GM19099 (cell line): Measurements from ENCODE around the gene IFI6.

Experiments used
- POLR2A ChIP-seq: IDR thresholded peaks from 3 replicates; pipeline ENCODE4 v1.6.1; 2011; ENCODE audit warnings: low read depth; ENCODE audit not compliant: insufficient read length; ENCODE audit errors: extremely low read depth

IFI6 gene

DNA sequence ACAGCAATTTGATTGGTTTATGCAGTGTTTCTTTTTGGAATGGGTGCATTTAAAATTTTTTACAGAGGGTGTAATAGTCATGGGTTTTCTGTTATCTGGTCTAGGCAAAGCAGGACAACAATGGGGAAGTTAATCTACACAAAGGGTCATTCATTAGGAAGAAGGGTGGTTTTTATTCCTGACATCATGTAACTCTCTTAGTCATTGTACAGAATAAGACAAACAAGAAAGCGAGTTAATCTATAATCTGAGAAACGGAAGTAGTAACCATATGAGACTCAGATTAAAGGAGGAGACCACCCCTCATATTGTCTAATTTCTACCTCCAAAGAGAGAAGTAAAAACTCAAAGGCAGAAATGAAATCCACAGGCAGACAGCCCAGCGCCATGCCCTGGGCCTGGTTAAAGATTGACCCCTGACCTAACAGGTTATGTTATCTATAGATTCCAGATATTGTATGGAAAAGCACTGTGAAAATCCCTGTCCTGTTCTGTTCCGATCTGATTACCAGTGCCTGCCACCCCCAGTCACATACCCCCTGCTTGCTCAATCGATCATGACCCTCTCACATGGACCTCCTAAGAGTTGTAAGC lies 10.5 kb upstream of the IFI6 start:
- no peak for TF ChIP-seq POLR2A

DNA sequence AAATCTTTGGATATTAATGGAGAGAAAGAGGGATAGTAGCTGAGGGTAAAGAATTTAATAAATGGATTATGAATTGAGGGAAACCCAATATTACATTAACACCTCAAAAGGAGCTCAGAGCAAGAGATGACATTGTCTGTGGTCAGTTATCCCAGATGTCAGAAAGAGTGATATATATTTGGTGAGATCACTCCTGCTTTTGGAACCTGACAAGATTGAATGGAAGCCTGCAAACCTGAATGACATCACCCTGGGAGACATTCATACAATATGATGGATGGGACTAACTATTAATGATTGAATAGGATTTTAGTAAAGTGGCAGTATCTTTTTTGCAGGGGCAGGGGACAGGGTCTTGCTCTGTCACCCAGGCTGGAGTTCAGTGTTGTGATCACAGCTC lies 6.8 kb upstream of the IFI6 start:
- TF ChIP-seq POLR2A, result no peak

DNA sequence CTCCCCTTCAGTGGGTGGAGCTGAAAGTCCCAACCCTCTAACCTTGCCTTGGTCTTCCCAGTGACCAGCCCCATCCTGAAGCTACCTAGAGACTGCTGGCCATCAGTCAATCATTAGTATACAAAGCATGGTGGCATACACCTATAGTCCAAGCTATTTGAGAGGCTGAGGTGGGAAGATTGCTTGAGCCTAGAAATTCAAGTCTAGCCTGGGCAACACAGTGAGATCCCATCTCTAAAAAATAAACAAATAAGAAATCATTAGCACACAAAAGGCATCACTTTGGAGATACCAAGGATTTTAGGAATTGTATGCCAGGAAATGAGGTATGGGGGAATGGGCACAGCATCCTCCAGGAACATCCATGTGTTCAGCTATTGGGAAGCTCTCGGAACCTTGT lies 4.4 kb upstream of the IFI6 start:
- no peak for TF ChIP-seq POLR2A

DNA sequence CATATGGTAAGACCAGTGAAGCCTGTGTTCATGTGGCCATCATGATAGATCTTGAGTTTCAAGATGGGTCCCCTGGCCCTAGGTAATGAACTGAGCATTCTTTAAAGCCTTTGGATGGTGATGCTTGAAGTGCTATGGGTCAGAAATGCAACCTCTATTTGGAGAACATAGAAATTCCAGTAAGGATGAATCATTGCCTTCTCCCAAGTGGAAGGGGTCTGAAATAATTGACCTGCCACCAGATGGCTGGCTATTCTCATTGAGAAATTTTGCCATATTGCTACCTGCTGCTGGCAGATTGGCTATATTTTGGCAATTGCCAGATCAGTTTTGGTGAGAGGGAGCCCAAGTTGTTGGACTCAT lies 739 bp upstream of the IFI6 start:
- TF ChIP-seq POLR2A, result no peak

DNA sequence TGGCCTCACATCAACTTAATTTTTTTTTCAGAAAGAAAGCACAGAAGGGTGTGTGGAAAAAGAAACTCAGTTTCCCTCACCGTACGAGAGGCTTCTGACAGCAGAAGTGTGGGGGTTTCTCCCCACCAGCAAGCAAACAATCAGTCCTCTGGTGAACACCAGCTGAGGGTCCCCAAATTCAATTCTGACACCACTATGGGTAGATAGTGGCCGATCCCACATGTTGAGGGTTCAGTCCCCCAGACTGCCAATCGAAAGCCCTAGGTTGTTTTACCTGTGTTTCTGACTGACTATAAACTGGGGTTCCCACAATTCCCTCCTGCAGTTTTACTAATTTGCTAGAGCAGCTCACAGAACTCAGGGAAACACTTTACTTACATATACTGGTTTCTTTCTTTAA lies 2.1 kb downstream of the IFI6 start:
- TF ChIP-seq POLR2A, result no peak

DNA sequence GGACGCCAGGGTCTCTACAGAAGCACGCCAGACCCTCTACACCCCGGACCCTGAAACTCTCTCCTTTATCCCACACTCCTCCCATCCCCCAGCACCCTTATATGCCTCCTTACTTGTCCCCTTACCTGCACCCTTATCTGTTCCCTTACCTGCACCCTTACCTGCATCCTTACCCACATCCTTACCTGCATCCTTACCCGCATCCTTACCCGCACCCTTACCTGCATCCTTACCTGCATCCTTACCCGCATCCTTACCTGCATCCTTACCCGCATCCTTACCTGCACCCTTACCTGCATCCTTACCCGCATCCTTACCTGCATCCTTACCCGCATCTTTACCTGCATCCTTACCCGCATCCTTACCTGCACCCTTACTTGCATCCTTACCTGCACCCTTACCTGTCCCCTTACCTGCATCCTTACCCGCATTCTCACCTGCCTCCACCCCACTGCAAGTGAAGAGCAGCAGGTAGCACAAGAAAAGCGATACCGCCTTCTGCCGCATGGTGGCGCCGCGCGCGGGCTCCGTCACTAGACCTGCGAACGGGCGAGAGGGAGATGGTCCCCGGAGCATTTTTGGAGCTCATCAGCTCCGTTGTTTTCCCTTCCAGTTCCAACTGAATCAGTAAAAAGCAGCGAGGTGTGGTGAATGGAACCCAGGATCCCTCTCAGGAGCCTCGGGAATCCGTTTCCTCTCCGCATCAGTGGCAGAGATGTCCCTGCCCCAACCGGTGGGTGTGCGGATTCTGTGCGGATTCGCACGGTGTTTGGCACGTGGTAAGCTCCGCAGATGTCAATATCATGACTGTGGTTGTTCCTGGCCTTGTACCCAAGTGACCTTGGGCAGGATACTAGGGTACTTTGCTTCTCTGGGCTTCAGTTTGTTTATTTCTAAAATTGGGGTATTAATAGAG lies 2.9 kb downstream of the IFI6 start:
- peak; percentile 7 for TF ChIP-seq POLR2A

DNA sequence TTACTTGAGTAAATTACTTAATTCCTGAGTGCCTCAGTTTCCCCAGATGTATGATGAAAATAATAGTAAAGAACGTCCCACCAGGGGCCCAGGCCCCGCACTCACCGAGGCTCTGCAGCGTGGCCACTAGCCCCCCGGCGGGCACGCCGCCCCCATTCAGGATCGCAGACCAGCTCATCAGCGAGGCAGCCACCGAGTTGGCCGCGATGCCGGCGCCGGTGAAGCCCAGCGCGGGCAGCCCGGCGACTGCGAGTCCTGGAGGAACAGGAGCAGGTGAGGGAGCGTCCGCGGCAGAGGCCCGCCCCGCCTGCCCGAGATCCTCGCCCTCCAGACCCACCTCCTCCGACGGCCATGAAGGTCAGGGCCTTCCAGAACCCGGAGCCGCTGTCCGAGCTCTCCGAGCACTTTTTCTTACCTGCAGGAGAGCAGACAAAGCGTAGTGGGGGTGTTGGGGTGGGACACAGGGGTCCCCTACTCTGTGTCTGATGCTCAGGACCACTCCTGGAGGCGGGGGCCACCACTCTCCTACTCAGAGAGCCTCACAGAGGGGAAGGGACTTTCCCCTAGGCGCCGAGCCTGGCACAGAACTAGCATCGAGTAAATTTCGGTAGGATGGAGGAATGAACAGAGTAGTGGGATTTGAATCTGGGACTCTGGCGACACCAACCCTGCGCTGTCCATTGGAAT lies 3.7 kb downstream of the IFI6 start:
- peak; percentile 36 for TF ChIP-seq POLR2A

DNA sequence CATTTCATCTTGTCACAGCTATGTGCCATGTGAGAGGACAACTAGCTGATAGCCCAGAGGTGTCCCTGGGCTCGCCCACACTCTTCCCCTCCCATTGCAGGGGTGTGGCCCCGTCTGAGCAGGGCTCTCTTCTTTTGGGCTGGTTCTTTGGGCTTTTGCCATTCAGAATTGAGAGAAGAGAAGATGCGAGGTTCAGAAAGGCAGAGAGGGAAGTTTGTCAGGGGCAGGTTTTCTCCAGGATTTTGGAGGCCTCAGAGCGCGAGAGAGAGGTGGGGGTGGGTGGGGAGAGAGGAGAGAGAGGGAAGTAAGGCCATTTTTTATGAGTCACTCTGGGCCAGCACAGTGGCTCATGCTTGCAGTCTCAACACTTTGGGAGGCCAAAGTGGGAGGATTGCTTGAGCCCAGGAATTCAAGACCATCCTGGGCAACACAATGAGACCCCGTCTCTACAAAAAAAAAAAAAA lies 5.2 kb downstream of the IFI6 start:
- no peak for TF ChIP-seq POLR2A

DNA sequence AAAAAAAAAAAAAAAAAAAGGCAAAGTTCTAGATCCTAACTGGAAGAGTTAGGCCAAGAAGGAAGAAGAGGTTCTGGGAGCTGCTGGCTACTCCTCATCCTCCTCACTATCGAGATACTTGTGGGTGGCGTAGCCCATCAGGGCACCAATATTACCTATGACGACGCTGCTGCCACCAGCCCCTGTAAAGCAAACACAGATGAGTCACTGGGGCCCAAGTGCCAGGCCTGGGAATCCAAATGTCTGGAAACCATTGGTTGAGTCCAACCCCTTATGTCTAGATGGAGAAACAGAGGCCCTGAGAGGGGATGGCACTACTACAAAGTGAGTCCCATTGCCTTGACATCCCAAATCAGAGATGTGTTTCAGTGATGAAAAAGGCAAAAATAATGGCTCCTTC lies 5.7 kb downstream of the IFI6 start:
- TF ChIP-seq POLR2A, result no peak

DNA sequence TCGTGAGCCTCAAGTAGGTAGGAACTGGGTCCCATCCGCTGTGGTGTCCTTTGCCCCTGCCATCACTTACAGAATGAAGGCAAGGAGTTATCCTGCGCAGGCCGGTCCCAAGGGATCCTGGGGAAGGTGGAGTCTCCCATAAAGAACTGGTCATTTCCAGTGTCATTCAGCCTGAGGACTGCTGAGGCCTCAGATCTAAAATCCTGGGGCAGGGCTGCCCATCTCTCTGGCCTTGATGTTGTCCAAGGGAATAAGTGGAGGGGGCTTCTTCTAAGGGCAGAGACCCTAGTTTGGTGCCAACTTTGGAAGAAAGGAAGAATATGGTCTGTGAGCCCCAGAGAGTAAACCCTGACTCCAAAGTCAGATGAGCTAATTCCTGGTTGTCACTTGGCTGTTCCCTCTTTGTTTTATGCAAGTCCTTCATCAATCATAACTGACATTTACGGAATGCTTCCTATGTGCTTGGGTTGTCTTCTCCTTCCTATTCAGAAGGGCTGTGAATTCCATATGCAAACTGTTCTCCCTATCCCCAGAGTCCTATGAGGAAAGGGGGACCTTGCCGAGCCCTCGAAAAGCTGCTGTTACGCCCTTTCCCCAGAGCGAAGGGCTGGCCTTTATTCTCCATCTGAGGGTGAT lies 6.9 kb downstream of the IFI6 start:
- peak; percentile 29 for TF ChIP-seq POLR2A

DNA sequence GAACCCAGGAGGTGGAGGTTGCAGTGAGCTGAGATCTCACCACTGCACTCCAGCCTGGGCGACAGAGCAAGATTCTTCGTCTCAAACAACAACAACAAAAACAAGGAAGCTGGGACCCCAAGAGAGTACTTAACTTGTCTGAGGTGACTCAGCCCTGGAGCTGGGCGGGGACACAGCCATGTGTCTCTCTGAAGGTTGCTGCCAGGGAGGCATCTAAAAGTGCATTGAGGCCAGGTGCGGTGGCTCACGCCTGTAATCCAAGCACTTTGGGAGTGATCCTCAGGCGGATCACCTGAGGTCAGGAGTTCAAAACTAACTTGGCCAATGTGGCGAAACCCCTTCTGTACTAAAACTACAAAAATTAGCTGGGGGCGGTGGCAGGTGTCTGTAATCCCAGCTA lies 7.7 kb downstream of the IFI6 start:
- no peak for TF ChIP-seq POLR2A

DNA sequence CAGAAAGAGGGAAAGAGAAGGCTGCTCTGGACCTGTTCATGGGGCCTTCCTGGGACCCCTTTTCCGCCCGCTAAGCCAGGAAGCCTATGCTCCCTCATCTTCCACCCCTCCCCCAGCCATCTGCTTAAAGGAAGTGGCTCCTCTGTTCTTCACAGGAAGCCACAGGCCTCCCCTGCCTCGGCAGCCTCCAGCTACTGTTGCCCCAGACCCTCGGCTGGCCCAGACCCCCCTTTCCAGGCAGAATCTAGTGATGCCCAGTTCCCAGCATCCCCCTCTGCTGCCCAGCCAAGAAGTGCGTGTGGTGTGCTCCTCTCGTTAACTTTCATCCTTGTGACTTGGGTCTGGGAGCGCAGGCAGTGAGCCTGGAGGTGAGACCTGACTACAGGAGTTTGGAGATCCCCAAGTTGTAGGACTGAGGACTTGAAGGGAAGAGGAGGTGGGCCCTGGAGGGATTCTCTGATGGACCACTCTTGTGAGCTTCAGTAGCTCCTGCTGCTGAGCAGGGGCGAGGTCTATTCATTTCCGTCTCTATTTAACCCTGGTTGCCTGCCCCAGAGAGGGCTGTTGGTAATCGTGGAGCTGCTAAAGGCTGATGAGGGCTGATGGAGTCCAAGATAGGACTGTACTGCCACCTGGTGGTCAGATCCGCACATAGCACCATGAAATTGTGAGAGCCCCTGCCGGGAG lies 9.1 kb downstream of the IFI6 start:
- TF ChIP-seq POLR2A, result peak; percentile 49

DNA sequence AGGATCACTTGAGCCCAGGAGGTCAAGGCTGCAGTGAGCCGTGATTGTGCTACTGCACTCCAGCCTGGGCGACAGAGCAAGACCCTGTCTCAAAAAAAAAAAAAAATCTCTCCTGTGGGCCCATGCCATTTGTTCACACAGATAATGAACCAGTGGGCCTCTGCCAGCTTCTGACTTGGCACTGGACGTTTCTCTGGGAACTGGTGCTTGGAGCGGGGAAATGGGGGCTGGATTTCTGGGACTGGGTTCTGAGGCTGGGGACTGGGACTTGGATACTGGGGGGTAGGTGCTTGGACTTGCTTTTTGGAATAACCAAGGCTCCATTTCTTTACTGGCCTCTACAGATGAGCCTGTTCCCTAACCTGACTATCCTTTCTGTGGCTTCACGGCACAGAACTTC lies 9.7 kb downstream of the IFI6 start:
- TF ChIP-seq POLR2A, result no peak

DNA sequence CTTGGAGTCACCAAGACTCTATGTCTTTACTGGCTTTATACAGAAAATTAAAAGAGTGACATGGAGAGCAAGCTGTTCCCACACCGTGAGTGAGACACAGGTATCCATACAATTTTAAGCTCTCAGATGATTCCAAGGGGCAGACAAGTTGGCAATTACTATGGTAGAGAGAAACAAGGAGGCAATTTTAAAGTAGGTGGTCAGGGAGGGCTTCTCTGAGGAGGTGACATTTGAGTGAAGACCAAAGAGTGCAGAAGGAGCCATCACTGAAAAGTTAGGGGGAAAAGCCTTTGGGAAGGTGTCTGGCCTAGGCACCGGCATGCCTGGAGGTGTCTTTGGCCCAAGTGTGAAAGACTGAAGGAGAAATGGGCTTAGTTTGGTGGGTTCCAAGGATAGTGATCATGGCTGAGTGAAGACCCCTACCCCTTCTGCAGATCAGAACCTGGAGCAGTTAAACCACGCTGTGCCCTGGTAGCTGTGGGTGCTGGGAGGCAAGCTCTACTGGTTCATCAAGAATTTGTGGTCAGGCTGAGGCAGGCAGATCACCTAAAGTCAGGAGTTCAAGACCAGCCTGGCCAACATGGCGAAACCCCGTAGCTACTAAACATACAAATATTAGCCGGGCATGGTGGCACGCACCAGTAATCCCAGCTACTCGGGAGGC lies 10.4 kb downstream of the IFI6 start:
- no peak for TF ChIP-seq POLR2A

DNA sequence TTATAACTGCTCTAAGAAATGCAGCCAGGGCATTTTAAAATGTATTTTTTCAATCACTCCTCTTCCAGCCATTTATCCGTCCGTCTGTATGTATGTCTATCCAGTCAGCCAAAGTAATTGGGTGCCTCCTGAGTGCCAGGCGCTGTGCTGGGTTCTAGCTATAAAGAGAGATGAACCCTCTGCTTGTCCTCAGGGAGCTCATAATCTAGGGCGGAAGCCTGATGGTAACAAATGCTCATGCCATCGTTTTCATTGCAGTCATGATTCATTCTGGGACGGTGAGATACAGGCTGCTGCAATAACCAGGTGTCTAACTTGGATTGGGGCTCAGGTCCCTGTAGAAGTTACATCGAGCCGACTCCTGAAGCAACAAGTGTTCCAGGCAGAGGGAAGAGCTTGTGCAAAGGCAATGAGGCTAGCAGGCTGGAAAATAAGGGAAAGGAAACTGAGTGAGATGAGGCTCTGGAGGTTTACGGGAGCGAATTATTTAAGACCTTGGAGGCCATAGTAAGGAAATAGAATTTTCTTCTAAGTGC lies 11.6 kb downstream of the IFI6 start:
- no peak for TF ChIP-seq POLR2A
